A549 (cell line): ENCODE data around the gene FBXO5.
"Not testable (repeated sequence)": the region's sequence is repeated elsewhere in the genome, so short reads cannot be mapped to it uniquely, and the experiment has no call there.

Source experiments
- EP300 ChIP-seq, 2 experiments: fragments of >200 bp; sonication (Bioruptor Twin); formaldehyde crosslinking; IDR thresholded peaks; 2 replicates in 1 of 2; 3 replicates in 1 of 2; pipeline ENCODE4 v1.6.1; 2016 to 2017
- HDAC2 ChIP-seq: fragments of 200-600 bp; sonication (generic); IDR thresholded peaks from 2 replicates; pipeline ENCODE4 v1.6.1; 2016
- RAD21 ChIP-seq, 2 experiments: fragments of >200 bp in 1 of 2; sonication (Bioruptor Twin) in 1 of 2; formaldehyde crosslinking in 1 of 2; IDR thresholded peaks in 1 of 2; conservative IDR thresholded peaks in 1 of 2; 2 replicates in 1 of 2; 3 replicates in 1 of 2; pipeline ENCODE4 v1.6.1; 2012 to 2018; ENCODE audit warnings: inconsistent platforms in 1 of 2
- TF ChIP-seq, protein P1 (sequence below): IDR thresholded peaks from 2 replicates; pipeline ENCODE4 v1.6.1; 2012
- TF ChIP-seq, protein P2 (sequence below): fragments of >200 bp; sonication (Bioruptor Twin); formaldehyde crosslinking; IDR thresholded peaks from 3 replicates; pipeline ENCODE4 v1.5.1; 2016

DNA sequence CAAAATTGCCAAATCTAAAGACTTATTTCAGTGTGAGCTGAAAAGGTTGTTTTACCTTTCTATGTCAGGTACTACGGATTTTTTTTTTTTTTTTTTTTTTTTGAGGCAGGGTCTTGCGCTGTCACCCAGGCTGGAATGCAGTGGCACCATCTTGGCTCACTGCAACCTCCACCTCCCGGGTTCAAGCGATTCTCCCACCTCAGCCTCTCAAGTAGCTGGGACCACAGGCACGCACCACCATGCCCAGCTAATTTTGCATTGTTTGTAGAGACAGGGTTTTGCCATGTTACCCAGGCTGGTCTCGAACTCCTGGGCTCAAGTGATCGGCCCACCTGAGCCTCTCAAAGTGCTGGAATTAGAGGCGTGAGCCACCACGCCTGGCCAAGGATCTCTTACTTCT lies 17.9 kb upstream of the FBXO5 start:
- TF ChIP-seq, protein P1, sequence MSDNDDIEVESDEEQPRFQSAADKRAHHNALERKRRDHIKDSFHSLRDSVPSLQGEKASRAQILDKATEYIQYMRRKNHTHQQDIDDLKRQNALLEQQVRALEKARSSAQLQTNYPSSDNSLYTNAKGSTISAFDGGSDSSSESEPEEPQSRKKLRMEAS, result not testable (repeated sequence)
- TF ChIP-seq, protein P2, sequence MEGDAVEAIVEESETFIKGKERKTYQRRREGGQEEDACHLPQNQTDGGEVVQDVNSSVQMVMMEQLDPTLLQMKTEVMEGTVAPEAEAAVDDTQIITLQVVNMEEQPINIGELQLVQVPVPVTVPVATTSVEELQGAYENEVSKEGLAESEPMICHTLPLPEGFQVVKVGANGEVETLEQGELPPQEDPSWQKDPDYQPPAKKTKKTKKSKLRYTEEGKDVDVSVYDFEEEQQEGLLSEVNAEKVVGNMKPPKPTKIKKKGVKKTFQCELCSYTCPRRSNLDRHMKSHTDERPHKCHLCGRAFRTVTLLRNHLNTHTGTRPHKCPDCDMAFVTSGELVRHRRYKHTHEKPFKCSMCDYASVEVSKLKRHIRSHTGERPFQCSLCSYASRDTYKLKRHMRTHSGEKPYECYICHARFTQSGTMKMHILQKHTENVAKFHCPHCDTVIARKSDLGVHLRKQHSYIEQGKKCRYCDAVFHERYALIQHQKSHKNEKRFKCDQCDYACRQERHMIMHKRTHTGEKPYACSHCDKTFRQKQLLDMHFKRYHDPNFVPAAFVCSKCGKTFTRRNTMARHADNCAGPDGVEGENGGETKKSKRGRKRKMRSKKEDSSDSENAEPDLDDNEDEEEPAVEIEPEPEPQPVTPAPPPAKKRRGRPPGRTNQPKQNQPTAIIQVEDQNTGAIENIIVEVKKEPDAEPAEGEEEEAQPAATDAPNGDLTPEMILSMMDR, result not testable (repeated sequence)
- not testable (repeated sequence) for TF ChIP-seq RAD21 (conservative IDR thresholded peaks at IDR 0.05 in 1 of 2, IDR thresholded peaks at IDR 0.05 in 1 of 2); EP300 (IDR thresholded peaks at IDR 0.05); HDAC2
